HG02885 (cell line): ENCODE results near the gene SENP7.
A peak's percentile ranks its signal among the peaks of the same experiment; 100 is the strongest.
"Not testable (repeated sequence)": the region's sequence is repeated elsewhere in the genome, so short reads cannot be mapped to it uniquely, and the experiment has no call there.

ENCODE experiments used
- ATAC-seq: cut with Tn5 transposase; IDR thresholded peaks from one replicate; pipeline ENCODE4 v1.9.1; 2021; ENCODE audit warnings: mild to moderate bottlenecking; ENCODE audit not compliant: unreplicated experiment, poor library complexity

Gene SENP7

GRCh38 chr3:101529816-101530685 lies 17.0 kb upstream of the SENP7 start:
- no peak for ATAC-seq

- no peak for ATAC-seq
These were observed 14.9 kb upstream of the SENP7 start for GRCh38 chr3:101527906-101528305.

- ATAC-seq = no peak
These were observed 14.4 kb upstream of the SENP7 start for GRCh38 chr3:101527441-101527840.

GRCh38 chr3:101521211-101521701 lies 8.2 kb upstream of the SENP7 start:
- no peak for ATAC-seq

- no peak for ATAC-seq
These were observed 6.8 kb upstream of the SENP7 start for GRCh38 chr3:101519685-101520365.

- peak; percentile 97 for ATAC-seq
These were observed 5.4 kb upstream of the SENP7 start for GRCh38 chr3:101518421-101518871.

GRCh38 chr3:101513419-101513986 lies 491 bp upstream of the SENP7 start:
- ATAC-seq = peak; percentile 39

- ATAC-seq = peak; percentile 42
These were observed 691 bp downstream of the SENP7 start for GRCh38 chr3:101512396-101512645.

GRCh38 chr3:101509811-101510210 lies 3.2 kb downstream of the SENP7 start:
- no peak for ATAC-seq

- no peak for ATAC-seq
These were observed 3.7 kb downstream of the SENP7 start for GRCh38 chr3:101509281-101509680.

- ATAC-seq = no peak
These were observed 11.2 kb downstream of the SENP7 start for GRCh38 chr3:101501783-101502182.

GRCh38 chr3:101500208-101500607 lies 12.8 kb downstream of the SENP7 start:
- no peak for ATAC-seq

- ATAC-seq = no peak
These were observed 15.2 kb downstream of the SENP7 start for GRCh38 chr3:101497803-101498202.

GRCh38 chr3:101495552-101495951 lies 17.5 kb downstream of the SENP7 start:
- ATAC-seq = no peak

GRCh38 chr3:101484805-101485620 lies 28.0 kb downstream of the SENP7 start:
- no peak for ATAC-seq

- ATAC-seq = no peak
These were observed 34.0 kb downstream of the SENP7 start for GRCh38 chr3:101478980-101479379.

- ATAC-seq = not testable (repeated sequence)
These were observed 38.0 kb downstream of the SENP7 start for GRCh38 chr3:101474841-101475552.

- ATAC-seq = not testable (repeated sequence)
These were observed 44.3 kb downstream of the SENP7 start for GRCh38 chr3:101468676-101469075.

- ATAC-seq = not testable (repeated sequence)
These were observed 45.7 kb downstream of the SENP7 start for GRCh38 chr3:101467310-101467663.
